GM21717 (cell line): Measurements from ENCODE around the gene ABCC10.
"Not testable (repeated sequence)": the region's sequence is repeated elsewhere in the genome, so short reads cannot be mapped to it uniquely, and the experiment has no call there.

Source experiments
- ATAC-seq: cut with Tn5 transposase; IDR thresholded peaks from one replicate; pipeline ENCODE4 v1.9.1; 2021; ENCODE audit warnings: mild to moderate bottlenecking, moderate library complexity; ENCODE audit not compliant: unreplicated experiment

Gene ABCC10

GRCh38 chr6:43410776-43411175 lies 16.6 kb upstream of the ABCC10 start:
- ATAC-seq, result not testable (repeated sequence)

- ATAC-seq, result no peak
Measured at GRCh38 chr6:43412541-43412940, 14.8 kb upstream of the ABCC10 start.

- no peak for ATAC-seq
Measured at GRCh38 chr6:43413002-43413401, 14.3 kb upstream of the ABCC10 start.

GRCh38 chr6:43415275-43415674 lies 12.1 kb upstream of the ABCC10 start:
- ATAC-seq, result not testable (repeated sequence)

- ATAC-seq, result no peak
Measured at GRCh38 chr6:43416935-43417334, 10.4 kb upstream of the ABCC10 start.

GRCh38 chr6:43420012-43420709 lies 7.2 kb upstream of the ABCC10 start:
- ATAC-seq, result no peak

- ATAC-seq, result no peak
Measured at GRCh38 chr6:43421831-43422230, 5.5 kb upstream of the ABCC10 start.

- ATAC-seq, result not testable (repeated sequence)
Measured at GRCh38 chr6:43425083-43425482, 2.3 kb upstream of the ABCC10 start.

- ATAC-seq, result no peak
Measured at GRCh38 chr6:43426928-43427405, 374 bp upstream of the ABCC10 start.

- no peak for ATAC-seq
Measured at GRCh38 chr6:43428112-43428570, 800 bp downstream of the ABCC10 start.

- ATAC-seq, result no peak
Measured at GRCh38 chr6:43428874-43429273, 1.5 kb downstream of the ABCC10 start.

GRCh38 chr6:43432009-43432945 lies 4.9 kb downstream of the ABCC10 start:
- ATAC-seq, result no peak

GRCh38 chr6:43433148-43433547 lies 5.8 kb downstream of the ABCC10 start:
- ATAC-seq, result no peak

- no peak for ATAC-seq
Measured at GRCh38 chr6:43434001-43434840, 6.9 kb downstream of the ABCC10 start.

GRCh38 chr6:43434943-43435342 lies 7.6 kb downstream of the ABCC10 start:
- no peak for ATAC-seq

- ATAC-seq, result no peak
Measured at GRCh38 chr6:43435682-43436437, 8.5 kb downstream of the ABCC10 start.

- no peak for ATAC-seq
Measured at GRCh38 chr6:43436577-43437282, 9.4 kb downstream of the ABCC10 start.

GRCh38 chr6:43437700-43438099 lies 10.4 kb downstream of the ABCC10 start:
- no peak for ATAC-seq

GRCh38 chr6:43442935-43443334 lies 15.6 kb downstream of the ABCC10 start:
- ATAC-seq, result no peak

- ATAC-seq, result no peak
Measured at GRCh38 chr6:43444036-43444435, 16.7 kb downstream of the ABCC10 start.
